Psoas muscle (tissue), 8 donors: ENCODE measurements around the gene APELA. TPM values are rescaled to one million over a fixed set of nuclear protein-coding genes. Genes with fewer than 3 reads are reported as not detected.

ENCODE experiments used
- ATAC-seq, 4 donors: fragments of 200-7000 bp; cut with Tn5 transposase; one replicate each; pipeline ENCODE4 v1.9.1; 2020; ENCODE audit warnings: moderate library complexity in 3 of 4, mild to moderate bottlenecking in 2 of 4
- DNase-seq, 2 donors: peaks; one replicate each; pipeline ENCODE4 v3.0.0-alpha.2; 2020
- H3K27ac ChIP-seq: fragments of 200-600 bp; one replicate; pipeline ENCODE4 v1.8.0; 2022
- H3K27me3 ChIP-seq, 3 donors: fragments of 200-600 bp in 1 of 3; one replicate each; pipeline versions ENCODE4 v1.6.1 to v1.8.0; 2013 to 2022; ENCODE audit warnings: low read length in 2 of 3, mild to moderate bottlenecking in 2 of 3, moderate library complexity in 1 of 3; ENCODE audit not compliant: insufficient read depth in 3 of 3
- H3K36me3 ChIP-seq, 2 donors: fragments of 200-600 bp in 1 of 2; one replicate each; pipeline versions ENCODE4 v1.6.1 to v1.8.0; 2013 to 2022; ENCODE audit warnings: low read depth in 1 of 2, mild to moderate bottlenecking in 1 of 2, moderate library complexity in 1 of 2; ENCODE audit not compliant: insufficient read depth in 1 of 2
- H3K4me1 ChIP-seq: fragments of 200-600 bp; one replicate; pipeline ENCODE4 v1.8.0; 2022
- H3K4me3 ChIP-seq: fragments of 200-600 bp; one replicate; pipeline ENCODE4 v1.8.0; 2022; ENCODE audit warnings: mild to moderate bottlenecking
- H3K9me3 ChIP-seq: fragments of 200-600 bp; one replicate; pipeline ENCODE4 v1.8.0; 2022
- WGBS, 3 donors: extraction: QIAGEN DNeasy Blood & Tissue Kit; methylation state at CpG; one replicate each; pipeline versions ENCODE4 v1.1.6 to v1.1.7; 2013; 5-methylcytosine and 5-hydroxymethylcytosine counted together
- intact Hi-C, 2 donors: fragments of 100-400 bp; cut with DNase I; formaldehyde crosslinking; loops; one replicate each; pipeline versions ENCODE4 v1.11.0 to v1.14.2; 2022
- polyA plus RNA-seq, 3 donors: library from polyadenylated mRNA; stranded (reverse); fragments of 200-250 nt; gene quantifications; one replicate each; pipeline ENCODE4 v1.2.3, GENCODE V29; 2013
- total RNA-seq, 4 donors: library from RNA; stranded (reverse); fragmentation: NEBNext Ultra II Directional in 2 of 4; extraction: Animal tissue kit (Norgen Biotek cat#: 25700) in 2 of 4; gene quantifications; one replicate each; pipeline versions ENCODE4 v1.2.1 to v1.2.4, GENCODE V29; 2021 to 2023
- TF ChIP-seq, protein P1 (sequence below): fragments of 200-600 bp; IDR thresholded peaks from one replicate; pipeline ENCODE4 v1.8.0; 2022; ENCODE audit warnings: antibody characterized with exemption
- donor health status: healthy with polysubstance abuse.
- donor health status: DM: no; HTN: no; CAD: no; lungs with moderate emphysema.
- donor health status: Bipolar disorder and iron deficiency.
- donor health status: healthy.
- donor health status: DM: yes; HTN: yes; CAD: no.
- donor health status: DM: no; HTN: no; CAD: no.
- donor health status: DM: no; HTN: no; CAD: no.
- donor health status: DM: yes; HTN: yes; CAD: no.

The APELA gene
- total and polyA plus RNA-seq, 7 donors = 0.03 TPM; not detected in 6

DNA sequence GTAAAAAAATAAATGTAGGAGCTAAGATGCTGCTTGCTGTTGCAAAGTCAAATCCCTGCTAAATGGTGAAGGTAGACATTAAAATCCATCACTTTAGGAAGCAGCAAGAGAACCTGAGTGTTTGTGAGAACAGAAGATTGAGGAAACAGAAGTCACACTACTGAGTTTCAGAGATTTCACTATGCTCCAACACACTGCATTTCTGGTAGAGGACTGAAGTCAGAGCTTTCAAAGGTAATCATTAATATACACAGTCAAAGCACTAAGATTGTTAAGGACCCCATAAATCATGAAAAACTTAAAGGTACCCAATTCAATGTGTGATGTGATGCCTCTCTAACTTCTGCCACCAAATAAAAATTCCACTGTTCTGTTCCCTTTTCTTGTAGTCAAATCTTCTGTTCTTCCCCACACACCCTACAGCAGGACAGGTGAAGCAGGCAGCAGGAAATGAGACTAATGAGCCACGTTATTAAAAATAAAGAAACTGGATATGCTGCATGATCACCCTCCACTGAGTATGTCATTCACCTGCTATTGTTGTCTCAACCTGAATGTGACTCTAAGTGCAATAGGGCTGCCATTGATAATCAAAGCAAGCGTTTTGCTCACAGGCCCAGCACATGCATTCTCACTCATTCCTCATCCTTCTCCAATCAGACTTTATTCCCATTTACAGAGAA, 28.9 kb upstream of the APELA start:
- DNase-seq (no peak), ATAC-seq (no peak)
- TF ChIP-seq, protein P1, sequence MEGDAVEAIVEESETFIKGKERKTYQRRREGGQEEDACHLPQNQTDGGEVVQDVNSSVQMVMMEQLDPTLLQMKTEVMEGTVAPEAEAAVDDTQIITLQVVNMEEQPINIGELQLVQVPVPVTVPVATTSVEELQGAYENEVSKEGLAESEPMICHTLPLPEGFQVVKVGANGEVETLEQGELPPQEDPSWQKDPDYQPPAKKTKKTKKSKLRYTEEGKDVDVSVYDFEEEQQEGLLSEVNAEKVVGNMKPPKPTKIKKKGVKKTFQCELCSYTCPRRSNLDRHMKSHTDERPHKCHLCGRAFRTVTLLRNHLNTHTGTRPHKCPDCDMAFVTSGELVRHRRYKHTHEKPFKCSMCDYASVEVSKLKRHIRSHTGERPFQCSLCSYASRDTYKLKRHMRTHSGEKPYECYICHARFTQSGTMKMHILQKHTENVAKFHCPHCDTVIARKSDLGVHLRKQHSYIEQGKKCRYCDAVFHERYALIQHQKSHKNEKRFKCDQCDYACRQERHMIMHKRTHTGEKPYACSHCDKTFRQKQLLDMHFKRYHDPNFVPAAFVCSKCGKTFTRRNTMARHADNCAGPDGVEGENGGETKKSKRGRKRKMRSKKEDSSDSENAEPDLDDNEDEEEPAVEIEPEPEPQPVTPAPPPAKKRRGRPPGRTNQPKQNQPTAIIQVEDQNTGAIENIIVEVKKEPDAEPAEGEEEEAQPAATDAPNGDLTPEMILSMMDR = no peak
- Histone ChIP-seq H3K36me3 (no peaks in the 10 kb centered on the region), H3K27me3 (no peaks in the 10 kb centered on the region), H3K27ac (no peak overlapping the region), H3K4me1 (no peaks in the 10 kb centered on the region), H3K4me3 (no peak overlapping the region), H3K9me3 (no peaks in the 10 kb centered on the region)
- WGBS, 3 donors = 36 to 52% (median 51%) methylated on average over 2 of the region's 2 CpGs
- intact Hi-C loops = no loop called here

DNA sequence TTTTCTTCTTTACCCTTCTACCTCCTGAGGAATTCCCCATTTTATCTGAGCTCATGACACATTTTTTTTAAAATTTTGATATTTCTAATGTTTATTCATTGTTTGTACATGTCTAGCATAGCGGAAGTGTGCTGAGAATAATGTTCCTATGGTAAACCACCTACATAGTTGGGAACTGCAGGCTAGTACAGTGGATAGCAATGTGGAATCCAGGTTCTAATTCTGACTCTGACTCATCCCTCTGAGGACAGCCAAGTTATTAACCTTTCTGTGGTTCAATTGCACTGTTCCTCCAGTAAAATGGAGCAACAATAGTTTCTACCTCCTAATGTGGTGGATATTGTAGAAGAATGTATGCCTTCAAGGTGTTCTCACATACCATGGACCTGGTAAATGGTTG, 20.6 kb upstream of the APELA start:
- no peaks in the 10 kb centered on the region for H3K36me3 ChIP-seq
- 90 to 97% (median 92%) methylated on average over 1 of the region's 1 CpG for WGBS, 3 donors
- H3K9me3 ChIP-seq = no peaks in the 10 kb centered on the region
- TF ChIP-seq, protein P1 = no peak
- H3K27me3 ChIP-seq = no peaks in the 10 kb centered on the region
- H3K4me3 ChIP-seq = no peak overlapping the region
- intact Hi-C loops = no loop called here
- DNase-seq (no peak), ATAC-seq (no peak)
- H3K4me1 ChIP-seq = no peaks in the 10 kb centered on the region
- H3K27ac ChIP-seq = no peak overlapping the region

DNA sequence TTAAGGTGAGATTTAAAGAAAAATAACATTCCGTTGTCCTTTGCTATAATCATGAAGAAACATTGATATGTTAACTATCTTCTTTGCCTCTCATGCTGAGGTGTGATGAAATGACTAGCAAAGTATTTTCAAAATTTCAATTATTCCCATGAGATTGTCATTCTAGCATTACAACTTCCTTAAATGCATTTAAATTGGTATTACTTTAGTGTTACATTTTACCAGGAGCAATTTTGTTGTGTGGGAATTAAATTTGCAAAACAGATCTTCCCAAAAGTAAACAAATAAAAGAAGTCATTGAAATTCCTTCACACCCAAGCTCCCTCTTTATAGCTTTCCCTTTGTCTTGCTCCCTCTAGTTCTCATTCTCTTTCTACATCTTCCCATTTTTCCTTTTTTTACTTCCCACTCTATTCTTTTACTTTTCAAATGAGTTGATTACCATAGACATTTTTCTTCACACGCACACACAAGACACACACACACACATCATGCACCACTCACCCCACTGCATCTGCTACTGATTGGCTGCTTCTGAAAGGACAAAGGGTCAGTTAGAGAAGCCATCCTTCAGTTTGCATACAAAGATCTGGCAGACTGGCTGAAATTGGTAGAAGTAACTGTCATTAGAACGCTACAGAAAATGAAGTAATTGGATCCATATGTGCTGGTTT, 10.0 kb upstream of the APELA start:
- intact Hi-C loops = no loop called here
- WGBS, 3 donors = 24 to 31% (median 30%) methylated on average over 3 of the region's 3 CpGs

DNA sequence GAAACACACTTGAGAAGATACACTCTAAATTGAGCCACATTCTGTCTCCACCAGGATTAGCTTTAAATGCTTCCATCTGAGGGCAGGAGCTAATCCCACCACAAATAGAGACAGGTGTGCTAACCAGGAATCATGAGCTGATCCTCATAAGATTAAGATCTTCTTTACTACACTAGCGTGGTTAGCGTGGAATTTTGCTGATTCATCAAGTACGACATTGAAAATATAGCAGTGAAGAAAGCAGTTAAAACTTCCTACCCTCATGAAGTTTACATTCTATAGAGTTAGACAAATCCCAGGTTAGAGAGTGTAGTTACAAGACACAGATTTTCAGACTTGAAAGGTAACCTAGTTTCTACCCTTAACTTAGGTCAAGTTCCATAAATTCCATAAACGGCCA, 5.3 kb upstream of the APELA start:
- no peaks in the 10 kb centered on the region for H3K27me3 ChIP-seq
- no peak overlapping the region for H3K27ac ChIP-seq
- TF ChIP-seq, protein P1 = no peak
- no peak overlapping the region for H3K4me3 ChIP-seq
- H3K4me1 ChIP-seq = no peaks in the 10 kb centered on the region
- 88 to 89% (median 89%) methylated on average over 4 of the region's 4 CpGs for WGBS, 3 donors
- no peak for ATAC-seq
- H3K9me3 ChIP-seq = no peaks in the 10 kb centered on the region
- no peak for DNase-seq
- intact Hi-C loops = no loop called here
- H3K36me3 ChIP-seq = no peaks in the 10 kb centered on the region

More for the DNA sequence above, 10.0 kb upstream of the APELA start:
- H3K4me1 ChIP-seq = no peaks in the 10 kb centered on the region
- no peak overlapping the region for H3K4me3 ChIP-seq
- TF ChIP-seq, protein P1 = no peak
- H3K36me3 ChIP-seq = no peaks in the 10 kb centered on the region
- no peak for ATAC-seq
- no peaks in the 10 kb centered on the region for H3K9me3 ChIP-seq
- DNase-seq = no peak
- no peak overlapping the region for H3K27ac ChIP-seq
- H3K27me3 ChIP-seq = no peaks in the 10 kb centered on the region
